K562 (cell line): ENCODE data around the gene TRIO.

Experiments
- NFXL1 ChIP-seq: fragments of 450-650 bp; formaldehyde crosslinking; IDR thresholded peaks from 2 replicates; pipeline ENCODE4 v1.4.0; 2021; ENCODE audit warnings: mild to moderate bottlenecking
- PHF20 ChIP-seq: fragments of 450-650 bp; IDR thresholded peaks from 2 replicates; pipeline ENCODE4 v1.6.1; 2018; ENCODE audit not compliant: partially characterized antibody
- POLR2A ChIP-seq: fragments of 450-650 bp; conservative IDR thresholded peaks from 2 replicates; pipeline ENCODE4 v1.6.1; 2016
- RAD21 ChIP-seq, 2 experiments: fragments of 250-450 bp in 1 of 2; fragments of 450-650 bp in 1 of 2; sonication (Bioruptor Pico) in 1 of 2; formaldehyde crosslinking in 1 of 2; IDR thresholded peaks in 1 of 2; conservative IDR thresholded peaks in 1 of 2; 2 replicates each; pipeline versions ENCODE4 v1.4.0 to v1.8.0; 2020 to 2022; ENCODE audit warnings: mild to moderate bottlenecking in 2 of 2, moderate library complexity in 1 of 2

DNA sequence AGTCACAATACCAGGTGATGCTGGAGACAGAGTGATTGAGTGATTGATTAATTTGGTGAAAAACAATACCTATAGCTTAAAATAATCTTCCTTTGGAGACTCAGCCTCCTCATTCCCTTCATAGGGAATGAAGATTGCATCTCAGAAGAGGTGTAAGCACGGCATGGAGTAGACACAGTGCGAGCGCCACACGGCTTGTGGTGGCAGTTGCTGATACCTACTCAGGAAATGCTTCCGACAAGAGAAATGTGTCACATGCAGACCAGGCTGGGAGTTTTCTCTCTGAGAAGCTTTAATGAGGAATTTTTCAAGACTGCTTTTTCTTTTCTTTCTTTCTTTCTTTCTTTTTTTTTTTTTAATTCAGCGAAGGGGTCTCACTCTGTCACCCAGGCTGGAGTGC lies 226.6 kb downstream of the TRIO start:
- TF ChIP-seq NFXL1 (CRISPR knock-in tag) (no peak), RAD21 (CRISPR knock-in tag; conservative IDR thresholded peaks at IDR 0.05 in 1 of 2, IDR thresholded peaks at IDR 0.05 in 1 of 2) (no peak), PHF20 (no peak), POLR2A (no peak)
